K562 (cell line): ENCODE measurements around the gene UVRAG. TPM values are rescaled to one million over a fixed set of nuclear protein-coding genes. Genes with fewer than 3 reads are reported as not detected.

Source experiments
- ARID1B ChIP-seq: fragments of 450-650 bp; IDR thresholded peaks from 2 replicates; pipeline ENCODE4 v1.6.1; 2016; ENCODE audit warnings: antibody characterized with exemption, mild to moderate bottlenecking, inconsistent platforms
- EHMT2 ChIP-seq: fragments of 450-650 bp; IDR thresholded peaks from 2 replicates; pipeline ENCODE4 v1.6.1; 2018; ENCODE audit warnings: antibody characterized with exemption
- TAF7 ChIP-seq: fragments of 450-650 bp; IDR thresholded peaks from 2 replicates; pipeline ENCODE4 v1.6.1; 2016; ENCODE audit warnings: missing genetic modification characterization, missing compliant biosample characterization
- YBX1 ChIP-seq: fragments of 450-650 bp; IDR thresholded peaks from 2 replicates; pipeline ENCODE4 v1.7.1; 2016; ENCODE audit warnings: mild to moderate bottlenecking
- ZNF274 ChIP-seq: IDR thresholded peaks from 2 replicates; pipeline ENCODE4 v1.6.1; 2011; ENCODE audit warnings: low read depth, mild to moderate bottlenecking, low read length, moderate library complexity, borderline replicate concordance
- polyA plus RNA-seq, 8 experiments: library from polyadenylated mRNA; depleted of rRNA in 4 of 8; stranded (reverse) in 5 of 8; unstranded in 3 of 8; fragments of >200 nt; fragmentation: Nextera tagmentation in 2 of 8; fragmentation: Illumina TruSeq in 1 of 8; extraction: Ambion mirVana in 2 of 8; extraction: Trizol in 1 of 8; gene quantifications; 2 replicates each; pipeline versions ENCODE4 v1.2.1 to v1.2.3, GENCODE V29; 2011 to 2014; ENCODE audit warnings: inconsistent platforms in 1 of 8, missing spikeins in 1 of 8
- total RNA-seq, 7 experiments: library from RNA; depleted of rRNA in 6 of 7; stranded (reverse); fragments of >200 nt in 6 of 7; fragmentation: Illumina TruSeq in 2 of 7; extraction: Trizol in 2 of 7; gene quantifications; 2 replicates each; pipeline versions ENCODE4 v1.2.1 to v1.2.3, GENCODE V29; 2011 to 2021; ENCODE audit warnings: low replicate concordance in 1 of 7
- TF ChIP-seq, protein P1 (sequence below): fragments of 200-600 bp; sonication (generic); IDR thresholded peaks from one replicate; pipeline ENCODE4 v1.6.1; 2012; ENCODE audit warnings: mild to moderate bottlenecking, low read depth, low read length, inconsistent platforms

UVRAG gene
- total and polyA plus RNA-seq, 9 of the 15 experiments (the other 6 are each of a cell fraction or from before 2014, with no cell fraction given) = 3.1 to 17.8 (median 12.4) TPM

DNA sequence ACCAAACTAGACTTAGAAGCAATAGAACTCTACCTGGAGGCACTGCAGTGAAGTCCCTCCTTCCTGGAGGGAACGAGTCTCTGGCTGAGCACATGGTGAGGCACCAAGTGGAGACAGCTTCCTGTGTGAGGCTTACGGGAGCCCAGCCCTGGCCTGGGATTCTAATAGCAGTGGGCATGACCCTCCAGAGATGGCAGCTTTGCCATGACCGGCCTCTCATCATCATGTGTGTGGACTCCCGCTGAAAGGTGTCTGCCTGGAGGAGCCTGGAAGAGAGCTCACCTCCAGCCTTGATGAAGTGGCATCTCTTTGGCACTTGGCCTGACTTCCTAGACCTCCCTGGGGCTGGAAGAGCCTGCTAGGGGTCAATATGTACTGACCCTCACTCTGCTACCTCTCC, 38.5 kb upstream of the UVRAG start (continued):
- TF ChIP-seq, protein P1, sequence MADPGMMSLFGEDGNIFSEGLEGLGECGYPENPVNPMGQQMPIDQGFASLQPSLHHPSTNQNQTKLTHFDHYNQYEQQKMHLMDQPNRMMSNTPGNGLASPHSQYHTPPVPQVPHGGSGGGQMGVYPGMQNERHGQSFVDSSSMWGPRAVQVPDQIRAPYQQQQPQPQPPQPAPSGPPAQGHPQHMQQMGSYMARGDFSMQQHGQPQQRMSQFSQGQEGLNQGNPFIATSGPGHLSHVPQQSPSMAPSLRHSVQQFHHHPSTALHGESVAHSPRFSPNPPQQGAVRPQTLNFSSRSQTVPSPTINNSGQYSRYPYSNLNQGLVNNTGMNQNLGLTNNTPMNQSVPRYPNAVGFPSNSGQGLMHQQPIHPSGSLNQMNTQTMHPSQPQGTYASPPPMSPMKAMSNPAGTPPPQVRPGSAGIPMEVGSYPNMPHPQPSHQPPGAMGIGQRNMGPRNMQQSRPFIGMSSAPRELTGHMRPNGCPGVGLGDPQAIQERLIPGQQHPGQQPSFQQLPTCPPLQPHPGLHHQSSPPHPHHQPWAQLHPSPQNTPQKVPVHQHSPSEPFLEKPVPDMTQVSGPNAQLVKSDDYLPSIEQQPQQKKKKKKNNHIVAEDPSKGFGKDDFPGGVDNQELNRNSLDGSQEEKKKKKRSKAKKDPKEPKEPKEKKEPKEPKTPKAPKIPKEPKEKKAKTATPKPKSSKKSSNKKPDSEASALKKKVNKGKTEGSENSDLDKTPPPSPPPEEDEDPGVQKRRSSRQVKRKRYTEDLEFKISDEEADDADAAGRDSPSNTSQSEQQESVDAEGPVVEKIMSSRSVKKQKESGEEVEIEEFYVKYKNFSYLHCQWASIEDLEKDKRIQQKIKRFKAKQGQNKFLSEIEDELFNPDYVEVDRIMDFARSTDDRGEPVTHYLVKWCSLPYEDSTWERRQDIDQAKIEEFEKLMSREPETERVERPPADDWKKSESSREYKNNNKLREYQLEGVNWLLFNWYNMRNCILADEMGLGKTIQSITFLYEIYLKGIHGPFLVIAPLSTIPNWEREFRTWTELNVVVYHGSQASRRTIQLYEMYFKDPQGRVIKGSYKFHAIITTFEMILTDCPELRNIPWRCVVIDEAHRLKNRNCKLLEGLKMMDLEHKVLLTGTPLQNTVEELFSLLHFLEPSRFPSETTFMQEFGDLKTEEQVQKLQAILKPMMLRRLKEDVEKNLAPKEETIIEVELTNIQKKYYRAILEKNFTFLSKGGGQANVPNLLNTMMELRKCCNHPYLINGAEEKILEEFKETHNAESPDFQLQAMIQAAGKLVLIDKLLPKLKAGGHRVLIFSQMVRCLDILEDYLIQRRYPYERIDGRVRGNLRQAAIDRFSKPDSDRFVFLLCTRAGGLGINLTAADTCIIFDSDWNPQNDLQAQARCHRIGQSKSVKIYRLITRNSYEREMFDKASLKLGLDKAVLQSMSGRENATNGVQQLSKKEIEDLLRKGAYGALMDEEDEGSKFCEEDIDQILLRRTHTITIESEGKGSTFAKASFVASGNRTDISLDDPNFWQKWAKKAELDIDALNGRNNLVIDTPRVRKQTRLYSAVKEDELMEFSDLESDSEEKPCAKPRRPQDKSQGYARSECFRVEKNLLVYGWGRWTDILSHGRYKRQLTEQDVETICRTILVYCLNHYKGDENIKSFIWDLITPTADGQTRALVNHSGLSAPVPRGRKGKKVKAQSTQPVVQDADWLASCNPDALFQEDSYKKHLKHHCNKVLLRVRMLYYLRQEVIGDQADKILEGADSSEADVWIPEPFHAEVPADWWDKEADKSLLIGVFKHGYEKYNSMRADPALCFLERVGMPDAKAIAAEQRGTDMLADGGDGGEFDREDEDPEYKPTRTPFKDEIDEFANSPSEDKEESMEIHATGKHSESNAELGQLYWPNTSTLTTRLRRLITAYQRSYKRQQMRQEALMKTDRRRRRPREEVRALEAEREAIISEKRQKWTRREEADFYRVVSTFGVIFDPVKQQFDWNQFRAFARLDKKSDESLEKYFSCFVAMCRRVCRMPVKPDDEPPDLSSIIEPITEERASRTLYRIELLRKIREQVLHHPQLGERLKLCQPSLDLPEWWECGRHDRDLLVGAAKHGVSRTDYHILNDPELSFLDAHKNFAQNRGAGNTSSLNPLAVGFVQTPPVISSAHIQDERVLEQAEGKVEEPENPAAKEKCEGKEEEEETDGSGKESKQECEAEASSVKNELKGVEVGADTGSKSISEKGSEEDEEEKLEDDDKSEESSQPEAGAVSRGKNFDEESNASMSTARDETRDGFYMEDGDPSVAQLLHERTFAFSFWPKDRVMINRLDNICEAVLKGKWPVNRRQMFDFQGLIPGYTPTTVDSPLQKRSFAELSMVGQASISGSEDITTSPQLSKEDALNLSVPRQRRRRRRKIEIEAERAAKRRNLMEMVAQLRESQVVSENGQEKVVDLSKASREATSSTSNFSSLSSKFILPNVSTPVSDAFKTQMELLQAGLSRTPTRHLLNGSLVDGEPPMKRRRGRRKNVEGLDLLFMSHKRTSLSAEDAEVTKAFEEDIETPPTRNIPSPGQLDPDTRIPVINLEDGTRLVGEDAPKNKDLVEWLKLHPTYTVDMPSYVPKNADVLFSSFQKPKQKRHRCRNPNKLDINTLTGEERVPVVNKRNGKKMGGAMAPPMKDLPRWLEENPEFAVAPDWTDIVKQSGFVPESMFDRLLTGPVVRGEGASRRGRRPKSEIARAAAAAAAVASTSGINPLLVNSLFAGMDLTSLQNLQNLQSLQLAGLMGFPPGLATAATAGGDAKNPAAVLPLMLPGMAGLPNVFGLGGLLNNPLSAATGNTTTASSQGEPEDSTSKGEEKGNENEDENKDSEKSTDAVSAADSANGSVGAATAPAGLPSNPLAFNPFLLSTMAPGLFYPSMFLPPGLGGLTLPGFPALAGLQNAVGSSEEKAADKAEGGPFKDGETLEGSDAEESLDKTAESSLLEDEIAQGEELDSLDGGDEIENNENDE = no peak
- no peak for TF ChIP-seq YBX1
- TF ChIP-seq ZNF274 = no peak
- TF ChIP-seq ARID1B = no peak
- TF ChIP-seq TAF7 (tag) = no peak
- no peak for TF ChIP-seq EHMT2
- TF ChIP-seq, all 486 proteins: peak for 0
